ENCODE data around the gene MARCHF4.

MARCHF4 gene

DNA sequence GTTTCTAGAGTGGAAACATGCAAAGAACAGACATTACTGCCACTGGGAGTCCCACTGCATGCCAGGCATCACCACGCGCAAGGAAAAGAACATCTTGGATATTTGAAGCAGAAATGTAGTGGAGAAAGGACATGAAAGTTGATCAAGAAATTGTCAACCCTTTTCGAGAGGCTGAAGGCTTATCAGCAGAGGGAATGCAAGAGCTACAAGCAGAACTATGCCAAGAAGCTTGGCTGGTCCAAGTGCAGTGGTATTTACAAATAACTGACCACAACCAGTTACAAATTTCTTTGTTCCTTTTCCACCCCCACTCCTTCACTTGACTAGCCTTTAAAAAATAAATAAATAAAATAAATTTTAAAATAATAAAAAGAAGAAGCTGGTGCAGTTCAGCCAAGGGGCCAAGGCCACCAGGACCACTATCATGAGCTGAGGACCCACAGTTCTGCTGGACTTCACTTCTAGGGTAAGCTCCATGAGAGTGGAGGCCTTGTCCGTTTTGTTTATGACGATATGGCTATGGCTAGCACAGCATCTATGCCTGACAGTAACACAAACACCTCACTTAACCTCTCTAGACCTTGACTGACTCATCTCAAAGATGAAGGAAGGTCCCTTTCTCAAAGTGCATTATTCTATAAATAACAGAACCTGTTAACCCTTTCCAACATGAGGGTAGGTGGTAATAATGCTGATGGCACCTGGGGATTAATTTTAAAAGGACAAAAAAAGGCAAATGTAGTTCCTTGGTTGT, 20.9 kb downstream of the MARCHF4 start:
- DNase-seq (ENCODE audit: low spot score) = no peak

GRCh38 chr2:216350214-216350791, 22.0 kb downstream of the MARCHF4 start:
- no peak for DNase-seq (ENCODE audit: low spot score)

DNA sequence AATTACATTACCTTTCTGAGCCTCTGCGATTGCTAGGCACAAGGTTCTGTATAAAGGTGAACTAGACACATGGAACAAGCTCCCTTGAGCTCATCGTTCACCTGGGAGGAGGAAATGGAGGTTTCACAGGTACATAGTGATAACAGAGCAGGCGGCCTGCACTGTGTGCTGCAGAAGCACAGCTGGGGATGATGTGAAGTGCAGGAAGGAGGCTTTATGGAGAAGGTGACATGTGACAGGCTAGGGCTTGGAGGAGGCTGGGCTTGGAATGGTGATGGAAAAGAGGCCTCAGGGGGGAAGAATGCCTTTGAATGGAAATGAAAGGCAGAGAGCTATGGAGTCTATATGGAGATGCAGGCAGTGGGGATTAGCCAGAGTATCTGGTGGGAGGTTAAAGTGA, 22.9 kb downstream of the MARCHF4 start:
- peak; percentile 29 for DNase-seq (ENCODE audit: low spot score)

DNA sequence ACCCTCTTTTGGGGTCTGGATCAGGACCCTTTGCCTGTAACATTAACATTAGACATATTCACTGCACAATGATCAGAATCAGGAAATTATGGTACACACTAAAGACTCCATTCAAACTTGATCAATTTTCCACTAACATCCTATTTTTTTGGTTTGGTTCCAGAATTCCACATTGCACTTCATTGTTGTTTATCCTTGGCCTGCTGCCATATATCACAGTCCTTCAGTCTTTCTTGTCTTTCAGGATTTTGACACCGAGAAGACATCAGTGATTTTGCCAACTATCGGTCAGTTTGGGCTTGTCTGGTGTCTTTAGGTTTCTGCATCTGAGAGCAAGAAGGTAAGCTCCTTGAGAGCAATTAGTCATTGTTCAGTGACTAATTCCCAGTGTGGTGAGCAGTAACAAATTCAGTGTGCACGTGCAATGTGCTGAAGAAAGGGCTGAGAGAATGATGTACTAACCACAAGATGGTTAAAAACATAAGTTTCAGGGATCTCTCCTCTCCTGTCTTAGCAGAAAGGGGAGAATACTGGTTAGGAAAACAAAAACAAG, 23.5 kb downstream of the MARCHF4 start:
- no peak for DNase-seq (ENCODE audit: low spot score)

DNA sequence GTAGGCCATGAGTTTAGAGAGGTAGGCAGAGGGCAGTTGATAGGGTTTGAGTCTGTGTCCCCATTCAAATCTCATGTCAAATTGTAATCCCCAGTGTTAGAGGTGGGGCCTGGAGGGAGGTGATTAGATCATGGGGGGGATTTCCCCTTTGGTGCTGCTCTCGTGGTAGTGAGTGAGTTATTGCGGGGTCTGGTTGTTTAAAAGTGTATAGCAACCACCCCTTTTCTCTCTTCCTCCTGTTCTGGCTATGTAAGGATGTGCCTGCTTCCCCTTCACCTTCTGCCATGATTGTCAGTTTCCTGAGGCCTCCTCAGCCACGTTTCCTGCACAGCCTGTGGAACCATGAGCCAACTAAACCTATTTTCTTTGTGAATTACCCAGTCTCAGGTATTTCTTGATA, 25.5 kb downstream of the MARCHF4 start:
- DNase-seq (ENCODE audit: low spot score) = no peak

- DNase-seq (ENCODE audit: low spot score) = no peak
These were observed 26.4 kb downstream of the MARCHF4 start for GRCh38 chr2:216345846-216346245.

GRCh38 chr2:216344950-216345300, 27.4 kb downstream of the MARCHF4 start:
- DNase-seq (ENCODE audit: low spot score) = no peak

DNA sequence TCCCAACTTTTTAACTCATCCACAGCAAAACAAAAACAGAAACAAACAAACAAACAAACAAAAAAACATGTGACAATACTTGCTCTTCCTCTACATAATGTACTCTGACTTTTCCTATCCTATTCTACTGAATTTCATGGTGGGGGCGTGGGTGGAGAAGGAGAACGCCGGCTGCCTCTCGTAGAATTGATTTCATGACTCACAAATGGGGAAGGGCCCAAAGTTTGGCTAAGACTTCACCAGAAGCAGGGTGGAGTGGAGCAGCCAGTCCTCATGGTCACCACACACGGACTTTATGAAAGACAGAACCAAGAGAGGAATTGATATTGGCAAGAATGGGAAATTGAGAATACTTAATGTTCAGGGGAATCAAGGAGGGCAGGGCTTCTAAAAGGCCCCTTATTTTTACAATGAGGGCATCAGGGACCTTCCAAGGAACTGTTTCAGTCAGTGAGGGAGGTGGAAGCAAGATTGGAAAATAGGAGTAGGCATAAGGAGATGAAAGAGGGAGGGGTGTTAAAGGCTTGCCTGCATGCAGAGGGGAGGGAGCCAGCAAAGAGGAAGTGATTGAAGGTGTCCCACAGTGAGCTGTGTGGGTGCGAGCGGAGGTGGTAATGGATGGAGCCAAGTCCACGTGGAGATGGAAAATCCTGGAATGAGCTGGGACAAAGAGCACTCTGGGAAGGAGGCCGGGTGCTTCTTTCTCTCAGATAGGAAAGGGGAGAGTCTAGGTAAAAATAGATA, 27.9 kb downstream of the MARCHF4 start:
- no peak for DNase-seq (ENCODE audit: low spot score)

DNA sequence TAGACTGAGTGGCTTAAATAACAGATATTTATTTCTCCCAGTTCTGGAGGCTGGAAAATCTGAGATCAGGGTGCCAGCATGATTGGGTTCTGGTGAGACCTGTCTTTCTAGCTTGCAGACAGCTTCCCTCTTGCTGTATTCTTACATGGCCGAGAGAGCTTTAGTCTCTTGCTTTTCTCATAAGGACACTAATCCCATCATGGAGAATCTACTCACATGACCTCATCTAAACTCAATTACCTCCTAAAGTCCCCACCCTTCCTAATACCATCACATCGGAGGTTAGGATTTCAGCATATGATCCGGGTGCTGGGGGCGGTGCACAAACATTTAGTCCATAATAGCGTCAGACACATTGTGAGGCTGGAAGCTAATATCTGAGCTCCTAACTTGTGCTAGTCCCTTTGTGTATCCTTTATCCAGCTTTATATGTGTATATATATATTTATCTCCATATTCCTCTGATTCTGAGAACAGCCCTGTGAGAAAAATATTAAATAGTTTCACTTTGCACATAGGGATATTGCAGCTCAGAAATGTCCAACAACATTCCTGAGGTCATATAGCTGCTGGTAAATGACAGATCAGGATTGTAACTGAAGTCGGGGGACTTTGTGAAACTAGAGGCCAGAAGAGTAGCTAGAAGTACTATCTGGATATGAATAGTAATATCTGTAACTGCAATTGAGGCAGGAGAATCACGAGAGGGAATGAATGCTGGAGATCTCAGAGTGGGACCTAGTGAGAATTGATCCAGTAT, 28.9 kb downstream of the MARCHF4 start:
- DNase-seq (ENCODE audit: low spot score) = no peak

DNA sequence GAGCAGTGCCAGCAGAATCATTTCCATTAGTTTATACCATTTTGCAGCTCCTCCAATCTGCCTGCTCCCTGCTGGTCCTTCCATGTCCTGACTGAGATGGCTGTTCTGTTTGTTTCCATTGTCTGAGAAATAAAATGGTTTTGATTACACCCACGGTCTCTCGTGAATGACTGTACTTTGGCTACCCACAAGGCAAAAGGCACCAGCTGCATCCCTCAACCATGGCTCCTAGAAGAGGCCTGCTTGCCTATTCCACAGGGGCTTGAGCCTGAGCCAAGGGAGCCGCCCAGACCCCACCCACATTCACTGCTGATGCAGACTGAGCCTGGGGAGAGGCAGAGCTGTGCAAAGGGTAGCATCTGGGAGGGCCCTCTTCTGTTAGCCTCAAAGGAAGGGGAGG, 31.2 kb downstream of the MARCHF4 start:
- no peak for DNase-seq (ENCODE audit: low spot score)

DNA sequence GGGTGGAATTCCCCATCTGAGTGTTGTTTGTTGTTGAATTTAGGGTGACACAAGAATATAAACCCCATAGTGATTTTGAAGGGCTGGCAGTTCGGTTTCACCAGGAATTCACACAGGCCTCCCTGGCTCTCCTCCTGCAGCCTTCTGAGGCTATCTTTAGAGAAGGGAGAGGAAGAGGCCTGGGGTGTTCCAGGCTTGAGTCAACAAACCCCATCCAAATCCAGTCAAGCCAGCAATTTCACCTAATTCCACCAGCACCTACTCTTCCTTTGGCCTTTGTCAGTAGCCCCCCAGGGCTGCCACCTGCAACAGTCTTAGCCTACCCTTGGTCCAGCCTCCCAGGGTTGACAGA, 32.0 kb downstream of the MARCHF4 start:
- no peak for DNase-seq (ENCODE audit: low spot score)

DNA sequence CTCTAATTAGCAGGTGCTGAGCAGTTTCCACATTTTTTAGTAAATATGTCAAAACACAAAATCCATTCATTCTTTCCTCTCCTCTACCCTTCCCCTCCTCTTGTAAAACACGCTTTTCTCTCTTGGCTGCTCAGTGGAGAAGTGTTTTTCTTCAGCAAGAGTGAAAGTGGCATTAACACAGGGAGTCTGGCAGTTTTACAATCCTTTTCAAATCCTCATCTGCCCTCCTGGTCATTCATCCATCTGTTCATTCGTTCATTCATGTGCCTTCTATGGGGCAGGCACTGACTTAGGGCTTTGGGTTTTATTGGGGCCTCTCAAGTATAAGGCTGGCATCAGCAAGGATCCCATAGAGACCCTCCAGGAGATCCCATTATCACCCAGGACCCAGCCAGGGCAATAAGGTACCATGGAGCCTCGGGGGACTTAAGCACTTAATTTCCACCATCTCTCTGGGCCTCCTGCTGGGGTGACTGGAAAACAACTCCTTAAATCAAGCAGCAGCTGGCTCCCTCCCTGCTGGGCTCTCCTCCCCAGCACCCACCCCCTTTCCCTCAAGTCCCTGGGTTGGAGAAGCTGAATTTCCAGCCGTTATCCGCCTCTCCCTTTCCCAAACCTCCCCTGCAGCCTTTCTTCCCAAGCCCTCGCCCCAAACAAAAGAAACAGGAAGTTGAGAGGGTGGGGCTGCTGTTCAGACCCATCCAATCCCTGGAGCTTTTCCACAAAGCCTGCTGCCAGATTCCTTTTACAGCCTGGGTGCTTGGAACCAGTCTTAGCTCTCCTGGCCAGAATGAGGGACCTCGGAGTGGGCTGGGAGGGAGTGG, 32.6 kb downstream of the MARCHF4 start:
- DNase-seq (ENCODE audit: low spot score) = no peak

- no peak for DNase-seq (ENCODE audit: low spot score)
These were observed 37.0 kb downstream of the MARCHF4 start for GRCh38 chr2:216335252-216335651.

GRCh38 chr2:216328347-216328746, 43.9 kb downstream of the MARCHF4 start:
- DNase-seq (ENCODE audit: low spot score) = no peak

GRCh38 chr2:216327447-216327935, 44.8 kb downstream of the MARCHF4 start:
- no peak for DNase-seq (ENCODE audit: low spot score)

Small RNA genes within 50 kb of the gene (small RNA-seq; reads per million reads assigned to genes)
- 0 reads per million in 2 experiments for gene RF00019

Data from SK-N-DZ (cell line).